HG02798 (cell line): ENCODE results near the gene ARHGAP26.
"Not testable (repeated sequence)": the region's sequence is repeated elsewhere in the genome, so short reads cannot be mapped to it uniquely, and the experiment has no call there.

Source experiments
- ATAC-seq: cut with Tn5 transposase; IDR thresholded peaks from one replicate; pipeline ENCODE4 v1.9.1; 2021; ENCODE audit warnings: mild to moderate bottlenecking; ENCODE audit not compliant: unreplicated experiment, poor library complexity

ARHGAP26 gene

DNA sequence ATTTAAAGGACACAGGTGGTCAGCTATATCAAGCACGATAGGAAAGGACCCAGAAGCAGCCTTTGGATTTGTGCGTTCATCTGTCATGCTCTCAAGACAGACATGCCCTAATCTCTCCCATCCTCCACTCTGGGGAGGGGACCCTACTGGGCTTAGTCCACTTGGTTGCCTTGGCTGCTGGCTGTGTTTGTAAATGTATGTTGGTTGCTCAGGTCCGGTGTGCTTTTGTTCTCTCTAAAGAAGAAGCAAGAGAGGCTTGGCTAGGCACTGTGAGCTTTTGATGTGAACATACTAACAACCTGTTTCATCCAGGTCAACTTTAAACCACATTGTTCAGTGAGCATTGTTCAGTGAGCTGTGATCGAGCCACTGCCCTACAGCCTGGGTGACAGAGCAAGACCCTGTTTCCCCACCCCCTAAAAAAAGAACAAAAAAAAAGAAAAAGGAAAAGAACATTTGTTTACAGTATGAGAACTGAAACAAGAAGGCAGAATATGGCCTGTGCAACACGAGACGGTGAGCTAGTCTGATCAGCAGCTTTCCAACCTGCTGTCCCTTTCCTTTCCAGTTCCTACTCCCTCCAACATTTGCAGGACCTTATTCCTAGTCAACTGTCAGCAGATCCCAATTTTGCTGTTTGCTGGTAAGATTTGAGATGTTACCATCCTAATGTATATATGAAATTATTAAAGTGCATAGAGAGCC lies 228.3 kb downstream of the ARHGAP26 start:
- peak; percentile 22 for ATAC-seq

- ATAC-seq: not testable (repeated sequence)
Measured at GRCh38 chr5:143000551-143000950, 230.4 kb downstream of the ARHGAP26 start.

- ATAC-seq: no peak
Measured at GRCh38 chr5:143001764-143002351, 231.7 kb downstream of the ARHGAP26 start.

DNA sequence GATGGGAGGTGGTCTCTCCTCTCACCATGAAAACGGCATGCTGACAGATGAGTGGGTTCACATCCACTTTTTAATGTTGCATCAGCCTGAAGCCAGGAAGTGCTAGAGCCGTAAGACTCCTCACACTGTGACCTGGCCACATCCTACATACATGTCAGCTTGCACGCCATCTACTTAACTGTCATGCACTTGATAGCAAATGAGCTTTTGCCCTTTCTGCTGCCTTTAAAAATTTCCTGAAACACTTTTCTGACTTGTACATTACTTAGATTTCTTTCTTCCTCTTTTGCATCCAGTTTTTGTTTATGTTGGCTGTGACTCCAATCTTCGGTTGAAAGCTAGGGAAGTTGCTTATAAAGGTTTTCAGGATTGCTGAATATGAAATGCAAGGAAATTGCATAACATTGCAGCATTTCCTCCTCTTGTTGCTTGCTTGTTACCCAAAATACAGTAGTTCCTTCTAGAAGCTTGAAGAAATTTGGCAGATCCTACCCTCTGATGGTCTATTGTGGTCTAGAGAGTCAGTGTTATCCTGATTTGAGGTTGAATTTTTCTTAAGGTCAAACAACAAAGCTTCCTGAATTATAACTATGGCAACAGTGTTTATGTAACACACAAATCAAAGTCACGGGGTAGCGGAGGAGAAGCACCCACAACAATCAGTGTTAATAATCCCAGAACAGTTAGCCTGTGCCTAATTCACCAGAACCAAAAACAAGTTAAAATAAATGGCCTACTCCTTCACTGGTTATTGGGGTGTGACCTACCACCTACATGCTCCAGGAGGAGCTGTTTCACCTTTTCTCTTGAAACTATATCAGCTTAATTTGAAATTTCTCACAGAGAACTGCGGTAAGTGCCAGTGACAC lies 232.5 kb downstream of the ARHGAP26 start:
- peak; percentile 73 for ATAC-seq

GRCh38 chr5:143003328-143003636 lies 233.1 kb downstream of the ARHGAP26 start:
- no peak for ATAC-seq

- ATAC-seq: peak; percentile 23
Measured at GRCh38 chr5:143004361-143005145, 234.4 kb downstream of the ARHGAP26 start.

GRCh38 chr5:143006501-143006900 lies 236.3 kb downstream of the ARHGAP26 start:
- ATAC-seq: no peak

DNA sequence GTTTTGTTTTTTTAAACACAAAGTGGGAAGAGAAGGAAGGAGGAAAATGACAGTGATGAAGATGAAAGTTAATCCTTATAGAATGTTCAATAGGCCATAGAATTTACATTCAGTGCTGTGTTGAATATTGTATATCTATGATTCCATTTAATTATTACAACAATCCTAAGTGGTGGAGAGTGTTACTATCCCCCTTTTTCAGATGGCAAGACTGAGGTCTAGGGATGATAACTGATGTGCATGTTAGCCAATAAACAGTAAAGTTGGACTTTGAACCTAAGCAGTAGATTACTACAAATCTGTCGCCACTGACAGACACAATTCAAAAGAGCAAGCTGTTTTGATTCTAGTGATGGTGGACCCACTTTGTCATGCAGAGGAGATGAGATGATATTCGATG lies 237.9 kb downstream of the ARHGAP26 start:
- ATAC-seq: no peak

DNA sequence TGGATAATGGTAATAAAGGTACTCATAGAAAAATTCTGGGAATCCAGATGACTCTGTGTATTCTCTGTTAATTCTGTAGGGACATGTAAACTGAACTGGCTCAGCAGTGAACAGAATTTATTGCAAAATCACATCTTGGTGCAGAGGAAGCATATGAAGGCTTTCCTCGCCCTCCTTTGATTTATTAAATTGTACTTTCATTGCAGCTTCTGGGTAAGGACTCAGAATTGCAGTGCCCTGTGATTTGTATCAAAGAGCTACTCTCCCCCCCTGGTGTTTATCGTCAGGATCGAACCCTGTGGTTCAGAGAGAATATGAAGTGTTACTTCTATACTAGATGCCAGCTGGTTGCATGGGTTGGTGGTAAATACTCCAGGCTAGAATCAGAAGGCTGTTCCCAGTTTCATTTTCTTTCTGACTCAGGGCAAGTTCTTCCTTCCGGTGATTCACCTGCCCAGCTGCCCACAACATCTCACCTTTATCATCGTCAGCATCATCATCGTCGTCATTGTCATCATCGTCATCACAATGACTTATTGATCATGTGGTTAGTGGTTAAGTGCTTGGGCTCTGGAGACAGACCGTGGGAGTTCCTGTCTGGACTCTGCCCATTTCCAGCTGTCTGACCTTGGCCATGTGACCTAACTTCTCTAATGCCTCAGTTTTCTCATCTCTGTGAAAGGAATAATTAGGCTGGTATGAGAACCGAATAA lies 238.8 kb downstream of the ARHGAP26 start:
- ATAC-seq: peak; percentile 89

GRCh38 chr5:143010351-143010750 lies 240.2 kb downstream of the ARHGAP26 start:
- no peak for ATAC-seq

DNA sequence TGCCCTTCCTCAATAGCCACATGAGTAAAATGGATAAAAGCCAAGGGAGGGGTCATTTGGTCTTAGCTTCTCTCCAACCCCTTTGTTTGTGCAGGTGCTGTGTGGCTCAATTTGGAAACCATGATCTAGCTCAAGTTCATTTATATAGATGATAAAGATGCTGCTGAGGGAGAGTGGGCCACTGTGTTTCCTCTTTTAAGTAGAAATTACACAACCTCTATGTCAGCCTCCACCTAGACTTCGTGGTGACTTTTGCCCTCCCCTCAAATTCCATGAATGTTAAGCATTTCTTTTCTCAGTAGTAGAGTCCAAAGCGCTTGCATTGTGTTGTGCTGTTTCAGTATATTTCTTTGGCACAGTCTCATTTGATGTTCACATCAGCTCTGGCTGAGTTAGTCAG lies 241.4 kb downstream of the ARHGAP26 start:
- ATAC-seq: no peak

- no peak for ATAC-seq
Measured at GRCh38 chr5:143013176-143013891, 243.2 kb downstream of the ARHGAP26 start.

DNA sequence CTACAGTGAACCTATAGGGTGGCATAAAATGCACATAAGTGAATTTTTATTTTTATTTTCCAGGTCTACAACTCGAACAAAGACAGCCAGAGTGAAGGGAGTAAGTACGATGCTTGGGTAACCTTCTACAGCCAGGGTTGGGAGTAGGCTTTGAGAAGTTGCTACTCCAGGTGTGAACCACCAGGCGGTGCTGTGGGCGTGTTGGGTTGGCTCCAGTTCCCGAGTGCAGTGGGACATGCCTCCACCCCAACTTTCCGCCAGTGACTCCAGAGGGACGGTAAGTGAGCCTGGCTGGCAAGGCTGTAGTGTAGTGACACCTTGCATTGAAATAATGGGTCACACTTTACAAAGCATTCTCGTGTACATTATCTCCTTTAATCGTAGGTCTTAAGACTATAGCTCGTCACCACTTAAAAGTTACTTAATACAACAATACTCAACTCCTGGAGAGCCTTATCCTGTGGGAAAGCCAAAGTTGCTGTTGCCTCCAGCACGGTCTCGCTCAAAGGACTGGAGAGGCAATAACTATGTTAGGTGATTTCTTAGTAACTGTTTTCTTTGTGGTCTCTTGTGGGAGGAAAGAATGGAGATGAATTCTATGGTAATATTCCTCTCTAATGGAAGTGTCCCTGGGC lies 244.0 kb downstream of the ARHGAP26 start:
- ATAC-seq: peak; percentile 26

GRCh38 chr5:143016777-143017516 lies 246.8 kb downstream of the ARHGAP26 start:
- ATAC-seq: no peak

- no peak for ATAC-seq
Measured at GRCh38 chr5:143017541-143017940, 247.4 kb downstream of the ARHGAP26 start.

GRCh38 chr5:143017992-143018391 lies 247.8 kb downstream of the ARHGAP26 start:
- no peak for ATAC-seq

DNA sequence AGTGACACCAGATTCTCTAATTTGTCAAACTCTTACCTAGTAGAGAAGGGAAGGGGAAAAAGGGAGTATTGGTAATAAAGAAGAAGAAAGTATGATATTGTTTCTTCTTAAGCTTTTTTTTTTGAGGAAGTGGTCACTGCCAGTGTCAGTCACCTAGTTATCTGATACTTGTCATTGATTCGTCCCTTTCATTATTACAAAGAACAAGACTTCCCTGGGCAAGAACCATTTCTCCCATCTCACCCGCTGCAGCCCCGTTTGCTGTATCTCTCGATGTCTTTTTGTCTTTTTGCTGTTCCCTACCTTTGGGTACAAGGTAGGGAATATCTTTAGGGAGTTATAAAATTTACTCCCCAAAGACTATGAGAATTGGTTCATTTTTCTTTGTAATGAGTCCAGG lies 249.0 kb downstream of the ARHGAP26 start:
- no peak for ATAC-seq
